Colonic mucosa (tissue), 4 donors: ENCODE data around the gene STARD13. TPM values are rescaled to one million over a fixed set of nuclear protein-coding genes. Genes with fewer than 3 reads are reported as not detected.

Experiments used
- DNase-seq: peaks from one replicate; pipeline ENCODE4 v3.0.0-alpha.2; 2020
- H3K27ac ChIP-seq: fragments of 200-600 bp; one replicate; pipeline ENCODE4 v1.8.0; 2021
- H3K27me3 ChIP-seq: fragments of 200-600 bp; one replicate; pipeline ENCODE4 v1.8.0; 2021
- H3K36me3 ChIP-seq: fragments of 200-600 bp; one replicate; pipeline ENCODE4 v1.8.0; 2021
- H3K4me1 ChIP-seq: fragments of 200-600 bp; one replicate; pipeline ENCODE4 v1.8.0; 2021; ENCODE audit warnings: mild to moderate bottlenecking
- H3K4me3 ChIP-seq: fragments of 200-600 bp; one replicate; pipeline ENCODE4 v1.8.0; 2021
- H3K9ac ChIP-seq, 2 donors: one replicate each; pipeline ENCODE4 v1.7.0; 2013; ENCODE audit warnings: control low read depth in 2 of 2, low read depth in 2 of 2, low read length in 2 of 2
- H3K9me3 ChIP-seq: fragments of 200-600 bp; one replicate; pipeline ENCODE4 v1.8.0; 2021
- CTCF ChIP-seq: fragments of 200-600 bp; IDR thresholded peaks from one replicate; pipeline ENCODE4 v1.8.0; 2022; ENCODE audit warnings: antibody characterized with exemption, mild to moderate bottlenecking
- intact Hi-C: fragments of 100-400 bp; cut with DNase I; formaldehyde crosslinking; loops from one replicate; pipeline ENCODE4 v1.14.1; 2022
- total RNA-seq, 2 donors: library from RNA; stranded (reverse); fragmentation: NEBNext Ultra II Directional in 1 of 2; extraction: Animal tissue kit (Norgen Biotek cat#: 25700) in 1 of 2; gene quantifications; one replicate each; pipeline ENCODE4 v1.2.1, GENCODE V29; 2021
- donor health status: healthy.
- donor health status: DM: no; HTN: no; CAD: no.
- donor health status: DM: no; HTN: no; CAD: no.

Gene STARD13
- total RNA-seq, 2 donors from 2014 or later, result 21.3 to 30.2 TPM

GRCh38 chr13:33260168-33261098 is 25.1 kb downstream of the STARD13 start:
- no peak for TF ChIP-seq CTCF
- Histone ChIP-seq H3K4me3 (no peak overlapping the region), H3K9me3 (no peaks in the 10 kb centered on the region), H3K4me1 (no peaks in the 10 kb centered on the region), H3K27ac (no peak overlapping the region), H3K36me3 (no peaks in the 10 kb centered on the region), H3K9ac (no peak overlapping the region), H3K27me3 (no peaks in the 10 kb centered on the region)
- DNase-seq, result no peak
- intact Hi-C loops, result no loop called here

- Histone ChIP-seq H3K36me3 (no peaks in the 10 kb centered on the region), H3K4me3 (no peak overlapping the region), H3K27ac (peak overlapping the region; percentile 25), H3K9ac (no peak overlapping the region), H3K9me3 (no peaks in the 10 kb centered on the region), H3K4me1 (no peaks in the 10 kb centered on the region), H3K27me3 (no peaks in the 10 kb centered on the region)
- no peak for TF ChIP-seq CTCF
- intact Hi-C loops, result no loop called here
- no peak for DNase-seq
Observed at GRCh38 chr13:33259296-33259695, 26.3 kb downstream of the STARD13 start.

- Histone ChIP-seq H3K9me3 (no peaks in the 10 kb centered on the region), H3K4me1 (no peaks in the 10 kb centered on the region), H3K4me3 (no peak overlapping the region), H3K27ac (peak overlapping the region; percentile 25), H3K27me3 (no peaks in the 10 kb centered on the region), H3K36me3 (no peaks in the 10 kb centered on the region), H3K9ac (no peak overlapping the region)
- DNase-seq, result no peak
- intact Hi-C loops, result no loop called here
- TF ChIP-seq CTCF, result no peak
Observed at GRCh38 chr13:33258808-33259193, 26.8 kb downstream of the STARD13 start.

GRCh38 chr13:33257841-33258807 is 27.4 kb downstream of the STARD13 start:
- no peaks in the 10 kb centered on the region for H3K9me3 ChIP-seq
- H3K9ac ChIP-seq, result no peak overlapping the region
- no peaks in the 10 kb centered on the region for H3K27me3 ChIP-seq
- DNase-seq, result no peak
- H3K36me3 ChIP-seq, result no peaks in the 10 kb centered on the region
- TF ChIP-seq CTCF, result no peak
- H3K4me3 ChIP-seq, result no peak overlapping the region
- H3K4me1 ChIP-seq, result no peaks in the 10 kb centered on the region
- intact Hi-C loops, result no loop called here
- peak overlapping the region; percentile 25 for H3K27ac ChIP-seq

- Histone ChIP-seq H3K4me1 (peaks cover 3% of the 10 kb centered on the region), H3K27me3 (no peaks in the 10 kb centered on the region), H3K9ac (no peak overlapping the region), H3K9me3 (no peaks in the 10 kb centered on the region), H3K4me3 (no peak overlapping the region), H3K27ac (no peak overlapping the region), H3K36me3 (no peaks in the 10 kb centered on the region)
- TF ChIP-seq CTCF, result no peak
- intact Hi-C loops, result no loop called here
- no peak for DNase-seq
Observed at GRCh38 chr13:33256148-33256840, 29.3 kb downstream of the STARD13 start.
